Karpas-422 (cell line): Measurements from ENCODE around the gene ATRN. TPM values are rescaled to one million over a fixed set of nuclear protein-coding genes. Genes with fewer than 3 reads are reported as not detected.
"Not testable (repeated sequence)": the region's sequence is repeated elsewhere in the genome, so short reads cannot be mapped to it uniquely, and the experiment has no call there.

Experiments used
- DNase-seq: peaks from one replicate; pipeline ENCODE4 v3.0.0-alpha.2; 2015
- H2AFZ ChIP-seq: fragments of 200-600 bp; sonication (generic); 2 replicates; pipeline ENCODE4 v1.6.1; 2014; ENCODE audit warnings: antibody characterized with exemption, low read length, mixed read lengths
- H3K27ac ChIP-seq: fragments of 200-600 bp; sonication (generic); 2 replicates; pipeline ENCODE4 v1.5.1; 2014; ENCODE audit warnings: mild to moderate bottlenecking, low read length, moderate library complexity
- H3K27me3 ChIP-seq: fragments of 200-600 bp; sonication (generic); 2 replicates; pipeline ENCODE4 v1.6.1; 2014; ENCODE audit warnings: low read length, mixed read lengths
- H3K36me3 ChIP-seq: fragments of 200-600 bp; sonication (generic); 2 replicates; pipeline ENCODE4 v1.6.1; 2014; ENCODE audit warnings: low read length, mixed read lengths; ENCODE audit not compliant: insufficient read depth
- H3K4me1 ChIP-seq: fragments of 200-600 bp; sonication (generic); 2 replicates; pipeline ENCODE4 v1.6.1; 2014; ENCODE audit warnings: mild to moderate bottlenecking, low read length, mixed read lengths
- H3K4me2 ChIP-seq: fragments of 200-600 bp; sonication (generic); 2 replicates; pipeline ENCODE4 v1.6.1; 2014; ENCODE audit warnings: low read length, low read depth, mild to moderate bottlenecking; ENCODE audit not compliant: poor library complexity, severe bottlenecking
- H3K4me3 ChIP-seq: fragments of 200-600 bp; sonication (generic); 2 replicates; pipeline ENCODE4 v1.5.1; 2014; ENCODE audit warnings: mild to moderate bottlenecking, antibody characterized with exemption, low read length, mixed read lengths
- H3K79me2 ChIP-seq: fragments of 200-600 bp; sonication (generic); 2 replicates; pipeline ENCODE4 v1.6.1; 2014; ENCODE audit warnings: mild to moderate bottlenecking, low read length, mixed read lengths
- H3K9ac ChIP-seq: fragments of 200-600 bp; sonication (generic); 2 replicates; pipeline ENCODE4 v1.6.0; 2014; ENCODE audit warnings: low read length
- H3K9me2 ChIP-seq: fragments of 200-600 bp; sonication (generic), shearing (Covaris generic); replicated peaks from 2 replicates; pipeline ENCODE4 v1.6.0; 2014; ENCODE audit warnings: mild to moderate bottlenecking, low read length, moderate library complexity; ENCODE audit not compliant: insufficient read depth
- H3K9me3 ChIP-seq: fragments of 300-700, 200-600 bp; sonication (generic); 2 replicates; pipeline ENCODE4 v1.6.1; 2014; ENCODE audit warnings: low read length, mixed read lengths
- H4K20me1 ChIP-seq: fragments of 200-600 bp; sonication (generic); 2 replicates; pipeline ENCODE4 v1.6.1; 2014; ENCODE audit warnings: mild to moderate bottlenecking, antibody characterized with exemption, low read length, low read depth; ENCODE audit not compliant: insufficient read depth
- total RNA-seq: library from RNA; depleted of rRNA; stranded (reverse); fragments of >200 nt; shearing (Covaris generic); gene quantifications from 2 replicates; pipeline ENCODE4 v1.2.3, GENCODE V29; 2014; ENCODE audit warnings: low replicate concordance

Gene ATRN
- total RNA-seq, 1 experiment from 2014 or later, result 8.2 TPM

GRCh38 chr20:3473324-3473723, 2.5 kb downstream of the ATRN start:
- Histone ChIP-seq H3K9me3 (no peaks in the 10 kb centered on the region), H3K9me2 (no peaks in the 10 kb centered on the region), H3K4me3 (no peak overlapping the region), H3K4me1 (peaks cover 21% of the 10 kb centered on the region), H2AFZ (no peak overlapping the region), H3K36me3 (no peaks in the 10 kb centered on the region), H3K9ac (no peak overlapping the region), H4K20me1 (peaks cover 32% of the 10 kb centered on the region), H3K27me3 (0 out of 2 replicates have a peak, but pooled peaks cover 3% of the 10 kb centered on the region), H3K27ac (no peak overlapping the region), H3K4me2 (no peak overlapping the region), H3K79me2 (peaks cover 10% of the 10 kb centered on the region; the same call in 1 of the 2 replicates)
- no peak for DNase-seq

GRCh38 chr20:3473944-3474343, 3.1 kb downstream of the ATRN start:
- H3K4me2 ChIP-seq, result no peak overlapping the region
- no peaks in the 10 kb centered on the region for H3K9me3 ChIP-seq
- H3K27ac ChIP-seq, result no peak overlapping the region
- peaks cover 10% of the 10 kb centered on the region; the same call in 1 of the 2 replicates for H3K79me2 ChIP-seq
- peaks cover 21% of the 10 kb centered on the region for H3K4me1 ChIP-seq
- no peak overlapping the region for H3K4me3 ChIP-seq
- H3K9me2 ChIP-seq, result no peaks in the 10 kb centered on the region
- DNase-seq, result no peak
- no peak overlapping the region for H2AFZ ChIP-seq
- no peak overlapping the region for H3K9ac ChIP-seq
- H3K27me3 ChIP-seq, result 0 out of 2 replicates have a peak, but pooled peaks cover 3% of the 10 kb centered on the region
- no peaks in the 10 kb centered on the region for H3K36me3 ChIP-seq
- peaks cover 32% of the 10 kb centered on the region for H4K20me1 ChIP-seq

GRCh38 chr20:3477003-3477860, 6.4 kb downstream of the ATRN start:
- not testable (repeated sequence) for H3K4me3 ChIP-seq, H3K4me2 ChIP-seq, H3K9ac ChIP-seq, H3K9me3 ChIP-seq, H3K36me3 ChIP-seq, H3K27ac ChIP-seq, H3K79me2 ChIP-seq, DNase-seq, H3K4me1 ChIP-seq, H3K9me2 ChIP-seq, H3K27me3 ChIP-seq, H2AFZ ChIP-seq
- H4K20me1 ChIP-seq, result peaks cover 35% of the 10 kb centered on the region

- Histone ChIP-seq H2AFZ (no peak overlapping the region), H3K9me2 (no peaks in the 10 kb centered on the region), H3K36me3 (no peaks in the 10 kb centered on the region), H3K27ac (no peak overlapping the region), H3K9ac (no peak overlapping the region), H3K27me3 (no peaks in the 10 kb centered on the region), H3K4me1 (peaks cover under 1% of the 10 kb centered on the region; the same call in 1 of the 2 replicates), H4K20me1 (peaks cover 27% of the 10 kb centered on the region; the same call in 1 of the 2 replicates), H3K4me3 (no peak overlapping the region), H3K79me2 (no peaks in the 10 kb centered on the region), H3K4me2 (no peak overlapping the region), H3K9me3 (no peaks in the 10 kb centered on the region)
- no peak for DNase-seq
Measured at GRCh38 chr20:3477861-3478544, 7.2 kb downstream of the ATRN start.

GRCh38 chr20:3479025-3479424, 8.2 kb downstream of the ATRN start:
- no peak overlapping the region for H3K27ac ChIP-seq
- DNase-seq, result no peak

GRCh38 chr20:3479759-3480615, 9.2 kb downstream of the ATRN start:
- H3K79me2 ChIP-seq, result no peaks in the 10 kb centered on the region
- H3K4me3 ChIP-seq, result no peak overlapping the region
- H3K27ac ChIP-seq, result no peak overlapping the region
- no peak for DNase-seq
- no peak overlapping the region for H2AFZ ChIP-seq
- no peak overlapping the region for H3K4me2 ChIP-seq
- H3K27me3 ChIP-seq, result no peaks in the 10 kb centered on the region
- no peaks in the 10 kb centered on the region for H3K9me2 ChIP-seq
- H3K36me3 ChIP-seq, result no peaks in the 10 kb centered on the region
- no peaks in the 10 kb centered on the region for H3K9me3 ChIP-seq
- no peak overlapping the region for H3K9ac ChIP-seq
- H3K4me1 ChIP-seq, result no peaks in the 10 kb centered on the region
- H4K20me1 ChIP-seq, result peaks cover 19% of the 10 kb centered on the region; the same call in 1 of the 2 replicates

More at GRCh38 chr20:3479025-3479424, 8.2 kb downstream of the ATRN start:
- Histone ChIP-seq H3K4me2 (no peak overlapping the region), H3K27me3 (no peaks in the 10 kb centered on the region), H3K9me3 (no peaks in the 10 kb centered on the region), H4K20me1 (peaks cover 17% of the 10 kb centered on the region; the same call in 1 of the 2 replicates), H3K79me2 (no peaks in the 10 kb centered on the region), H2AFZ (no peak overlapping the region), H3K4me3 (no peak overlapping the region), H3K9me2 (no peaks in the 10 kb centered on the region), H3K4me1 (no peaks in the 10 kb centered on the region), H3K9ac (no peak overlapping the region), H3K36me3 (no peaks in the 10 kb centered on the region)

GRCh38 chr20:3483309-3483708, 12.5 kb downstream of the ATRN start:
- no peak overlapping the region for H3K4me3 ChIP-seq
- H3K4me2 ChIP-seq, result no peak overlapping the region
- no peak overlapping the region for H2AFZ ChIP-seq
- no peaks in the 10 kb centered on the region for H3K27me3 ChIP-seq
- no peak overlapping the region for H3K27ac ChIP-seq
- DNase-seq, result no peak
- no peak overlapping the region for H3K9ac ChIP-seq
- H4K20me1 ChIP-seq, result peaks cover 16% of the 10 kb centered on the region; the same call in 1 of the 2 replicates
- no peaks in the 10 kb centered on the region for H3K36me3 ChIP-seq
- no peaks in the 10 kb centered on the region for H3K9me2 ChIP-seq
- no peaks in the 10 kb centered on the region for H3K4me1 ChIP-seq
- H3K9me3 ChIP-seq, result peaks cover 4% of the 10 kb centered on the region
- H3K79me2 ChIP-seq, result no peaks in the 10 kb centered on the region
